ENCODE results near the gene CPNE6. TPM values are rescaled to one million over a fixed set of nuclear protein-coding genes. Genes with fewer than 3 reads are reported as not detected.

Gene CPNE6
- total RNA-seq, 1 experiment from 2014 or later = not detected

DNA sequence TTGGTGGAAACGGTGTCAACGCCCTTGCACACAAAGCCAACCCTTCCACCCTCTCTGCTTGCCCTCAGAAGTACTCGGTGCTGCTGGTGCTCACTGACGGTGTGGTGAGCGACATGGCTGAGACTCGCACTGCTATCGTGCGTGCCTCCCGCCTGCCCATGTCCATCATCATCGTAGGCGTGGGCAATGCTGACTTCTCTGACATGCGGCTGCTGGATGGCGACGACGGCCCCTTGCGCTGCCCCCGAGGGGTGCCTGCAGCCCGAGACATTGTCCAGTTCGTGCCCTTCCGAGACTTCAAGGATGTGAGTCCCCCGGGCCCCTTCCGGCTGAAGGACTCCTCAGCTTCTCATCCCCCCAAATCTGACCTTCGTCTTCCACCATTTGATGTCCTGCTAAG, 5.7 kb downstream of the CPNE6 start:
- no peak for DNase-seq (ENCODE audit: low read depth, low spot score)
- in situ Hi-C loops (cut with HindIII; ENCODE audit: low pct_unique_long_range_greater_than_20kb, low sequenced_read_pairs) = no loop called here

DNA sequence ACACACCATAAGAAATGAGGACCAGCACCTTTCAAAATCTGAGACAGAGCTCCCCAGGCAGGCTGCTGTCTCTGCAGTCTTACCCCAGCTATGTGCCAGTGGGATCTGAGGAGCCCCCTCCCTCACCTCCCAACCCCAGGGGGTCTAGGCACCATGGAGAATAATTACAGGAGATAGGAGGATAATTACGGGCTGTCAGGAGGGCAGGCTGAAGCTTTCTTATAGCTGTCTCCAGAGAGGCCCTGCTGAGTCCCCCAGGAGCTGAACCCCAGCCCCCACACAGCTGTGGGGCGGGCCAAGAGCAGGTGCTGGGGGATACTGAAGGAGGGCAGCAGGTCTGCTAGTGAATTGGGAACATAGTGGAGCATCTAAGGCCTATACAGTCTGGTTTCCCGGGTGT, 6.8 kb downstream of the CPNE6 start:
- in situ Hi-C loops (cut with HindIII; ENCODE audit: low pct_unique_long_range_greater_than_20kb, low sequenced_read_pairs) = no loop called here
- DNase-seq (ENCODE audit: low read depth, low spot score) = no peak

DNA sequence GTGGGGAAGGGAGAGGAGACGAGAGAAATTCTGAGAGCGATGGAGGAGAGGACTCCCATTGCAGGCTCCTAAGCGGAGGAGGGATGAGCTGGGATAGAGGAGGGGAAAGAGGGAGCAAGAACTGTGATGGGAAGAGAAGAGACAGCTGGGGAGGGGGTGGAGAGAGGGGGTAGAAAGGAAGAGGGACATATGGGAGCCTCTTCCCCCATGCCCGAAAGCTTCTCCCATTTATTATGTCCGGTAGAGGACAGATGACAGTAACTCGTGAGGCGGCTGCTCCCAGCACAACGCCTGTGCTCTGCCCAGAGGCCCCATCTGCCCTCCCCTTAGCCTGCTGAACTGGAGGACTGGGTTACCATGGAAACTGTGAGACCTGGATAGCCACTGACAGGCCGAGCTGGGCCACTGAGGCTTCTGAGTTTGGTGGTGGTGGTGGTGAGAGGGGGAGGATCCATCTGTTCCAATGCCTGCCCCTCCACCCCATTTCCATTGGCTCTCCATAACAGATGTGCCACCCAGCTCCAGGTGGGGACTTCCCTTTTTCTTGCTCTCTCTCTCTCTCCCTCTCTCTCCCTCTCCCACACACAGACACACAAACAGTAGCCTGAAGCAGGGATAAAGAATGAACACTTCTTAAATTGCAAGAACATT, 8.3 kb downstream of the CPNE6 start:
- no peak for DNase-seq (ENCODE audit: low read depth, low spot score)
- in situ Hi-C loops (cut with HindIII; ENCODE audit: low pct_unique_long_range_greater_than_20kb, low sequenced_read_pairs) = no loop called here

DNA sequence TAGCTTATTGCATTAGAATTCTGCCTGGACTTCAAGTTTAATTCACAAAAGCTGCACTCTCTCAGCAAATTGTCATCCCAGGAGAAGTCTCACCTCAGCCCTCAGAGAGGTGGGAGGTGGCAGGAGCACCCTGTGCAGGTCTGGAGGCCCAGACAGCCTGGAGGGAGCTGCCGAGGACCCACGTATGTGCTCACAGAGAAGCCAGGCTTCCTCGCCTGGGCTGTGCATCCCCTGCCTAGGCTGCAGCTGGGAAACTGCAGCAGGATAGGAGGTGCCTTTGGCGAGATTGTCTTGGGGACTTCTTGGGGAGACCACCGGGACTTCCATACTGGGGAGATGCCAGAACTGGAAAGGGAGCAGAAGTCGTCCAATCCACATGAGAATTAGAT, 8.8 kb downstream of the CPNE6 start:
- in situ Hi-C loops (cut with HindIII; ENCODE audit: low pct_unique_long_range_greater_than_20kb, low sequenced_read_pairs) = no loop called here
- DNase-seq (ENCODE audit: low read depth, low spot score) = no peak

DNA sequence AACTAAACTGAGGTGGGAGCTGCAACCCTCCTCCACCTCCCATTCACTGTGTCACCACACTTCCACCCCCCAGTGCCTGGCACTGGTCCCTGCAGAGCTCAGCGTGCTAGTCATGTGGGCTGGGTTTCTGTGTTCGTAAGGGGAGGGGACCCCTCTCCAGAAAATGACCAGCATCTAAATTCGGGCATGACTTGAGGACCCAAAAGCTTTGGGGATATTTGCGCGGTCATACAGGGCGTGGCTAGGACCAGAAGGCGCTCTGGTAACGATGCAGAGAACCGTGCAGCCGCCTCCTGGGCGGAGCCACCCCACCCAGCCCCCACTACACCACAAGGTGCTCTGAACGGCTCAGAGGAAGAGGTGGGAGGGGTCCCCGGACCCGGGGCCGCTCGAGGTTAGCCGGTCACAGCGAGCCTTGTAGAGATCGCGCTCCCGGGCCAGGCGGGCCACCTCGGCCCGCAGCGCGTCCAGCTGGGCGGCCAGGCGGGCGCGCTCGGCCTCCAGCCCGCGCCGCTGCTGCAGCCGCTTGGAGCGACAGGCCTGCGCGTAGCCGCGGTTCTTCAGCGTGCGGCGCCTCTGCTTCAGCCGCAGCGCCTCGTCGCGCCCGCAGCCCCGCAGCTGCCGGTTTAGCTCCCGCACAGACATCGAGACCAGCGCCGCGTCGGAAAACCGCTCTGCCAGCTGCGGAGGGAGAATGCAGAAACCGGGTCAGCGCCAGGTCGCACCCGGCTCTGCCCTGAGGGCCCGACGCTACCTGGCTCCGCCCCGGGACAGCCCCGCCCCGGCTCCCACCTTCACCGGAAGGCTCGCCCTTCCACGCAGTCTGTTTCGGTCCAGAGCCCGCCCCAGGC, 9.8 kb downstream of the CPNE6 start:
- DNase-seq (ENCODE audit: low read depth, low spot score) = peak; percentile 38

DNA sequence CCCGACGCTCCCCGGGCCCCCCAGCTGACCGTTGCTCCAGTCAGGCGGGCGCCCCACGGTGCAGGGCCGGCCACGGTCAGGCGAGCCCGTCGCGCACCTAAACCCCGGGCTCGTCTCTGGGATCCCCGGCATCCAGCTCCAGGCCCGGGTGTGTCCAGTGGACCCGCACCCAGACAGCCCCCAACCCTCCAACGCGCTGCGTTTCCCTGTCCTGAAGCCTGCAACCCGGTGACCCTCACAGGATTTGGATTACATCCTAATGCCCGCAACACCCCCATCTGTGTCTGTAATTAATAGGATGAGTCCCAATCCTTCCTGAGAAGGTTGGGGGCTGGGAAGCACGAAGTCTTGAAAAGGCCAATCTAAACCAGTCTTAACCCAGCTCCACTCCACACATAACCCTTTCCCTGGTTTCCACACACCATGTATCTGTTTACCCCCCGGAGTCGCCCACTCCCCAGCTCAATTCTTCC, 10.4 kb downstream of the CPNE6 start:
- DNase-seq (ENCODE audit: low read depth, low spot score) = no peak
- in situ Hi-C loops (cut with HindIII; ENCODE audit: low pct_unique_long_range_greater_than_20kb, low sequenced_read_pairs) = no loop called here

More for the DNA sequence above, 9.8 kb downstream of the CPNE6 start:
- in situ Hi-C loops (cut with HindIII; ENCODE audit: low pct_unique_long_range_greater_than_20kb, low sequenced_read_pairs) = no loop called here

DNA sequence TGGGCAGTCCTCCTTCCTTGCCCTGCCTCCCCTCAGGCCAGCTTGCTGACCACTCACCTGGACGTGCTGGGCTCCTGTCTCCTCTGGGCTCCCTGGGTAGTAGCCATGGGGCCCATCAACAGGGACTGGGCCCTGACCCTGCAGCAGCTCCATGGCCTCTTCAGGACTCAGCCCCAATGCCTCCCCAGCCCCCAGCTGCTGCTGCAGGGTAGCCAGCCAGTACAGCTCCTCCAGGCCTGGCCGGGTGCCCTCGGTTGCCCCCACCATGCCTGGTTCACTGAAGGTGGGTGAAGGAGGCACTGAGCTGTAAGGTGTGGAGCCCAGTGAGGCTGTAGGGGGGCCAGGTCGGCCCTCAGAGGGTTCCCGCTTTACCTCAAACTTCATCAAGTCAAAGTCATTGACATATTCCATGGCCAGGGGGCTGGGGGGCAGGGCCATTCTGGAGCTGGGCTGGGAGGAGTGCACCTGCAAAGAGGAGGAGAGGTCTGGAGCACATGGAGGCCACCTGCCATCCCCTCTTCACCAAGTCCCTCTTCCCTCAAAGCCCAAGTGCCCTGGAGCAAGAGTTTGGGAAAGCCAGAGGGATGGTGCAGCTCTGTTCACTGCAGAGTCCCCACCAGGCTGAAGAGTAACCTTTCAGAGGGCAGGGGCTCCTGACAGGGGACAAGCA, 11.2 kb downstream of the CPNE6 start:
- no peak for DNase-seq (ENCODE audit: low read depth, low spot score)
- in situ Hi-C loops (cut with HindIII; ENCODE audit: low pct_unique_long_range_greater_than_20kb, low sequenced_read_pairs) = no loop called here

DNA sequence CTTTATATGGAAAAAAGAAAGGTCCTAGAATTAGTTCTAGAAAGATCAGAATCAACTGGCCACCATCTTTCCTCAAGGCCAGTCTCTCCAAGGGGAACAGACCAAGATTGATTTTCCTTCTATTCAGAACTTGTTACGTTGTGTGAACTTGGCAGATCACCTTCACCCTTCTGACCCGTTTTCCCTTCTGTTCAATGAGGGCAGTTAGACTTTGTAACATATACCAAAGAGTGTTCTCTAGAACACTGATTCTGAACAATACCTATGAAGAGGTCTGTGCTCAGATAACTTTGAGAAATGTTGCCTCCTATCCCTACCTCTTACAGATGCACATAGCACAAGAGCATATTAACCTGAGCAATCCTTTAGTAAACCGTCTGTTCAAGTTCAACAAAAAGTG, 12.1 kb downstream of the CPNE6 start:
- in situ Hi-C loops (cut with HindIII; ENCODE audit: low pct_unique_long_range_greater_than_20kb, low sequenced_read_pairs) = no loop called here

DNA sequence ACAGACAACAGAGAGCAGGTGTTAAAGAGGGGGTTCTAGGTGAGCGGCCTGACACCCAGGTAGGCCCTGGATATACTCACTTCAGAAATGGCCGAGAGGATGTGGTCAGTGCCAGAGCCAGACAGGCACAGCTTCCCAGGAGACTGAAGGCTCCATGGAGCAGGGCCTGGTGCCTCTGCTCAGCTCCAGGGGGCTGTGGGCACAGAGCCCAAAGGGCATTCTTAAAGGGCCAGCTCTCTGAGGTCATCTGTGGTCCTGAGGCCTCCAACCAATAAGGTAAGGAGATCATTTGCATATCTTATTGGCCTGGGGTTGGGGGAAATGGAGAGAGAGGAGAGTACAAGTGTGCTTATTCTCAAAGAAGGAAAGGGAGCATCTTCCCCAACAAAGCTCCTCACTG, 13.1 kb downstream of the CPNE6 start:
- in situ Hi-C loops (cut with HindIII; ENCODE audit: low pct_unique_long_range_greater_than_20kb, low sequenced_read_pairs) = no loop called here
- DNase-seq (ENCODE audit: low read depth, low spot score) = no peak

More for the DNA sequence above, 12.1 kb downstream of the CPNE6 start:
- DNase-seq (ENCODE audit: low read depth, low spot score) = no peak

DNA sequence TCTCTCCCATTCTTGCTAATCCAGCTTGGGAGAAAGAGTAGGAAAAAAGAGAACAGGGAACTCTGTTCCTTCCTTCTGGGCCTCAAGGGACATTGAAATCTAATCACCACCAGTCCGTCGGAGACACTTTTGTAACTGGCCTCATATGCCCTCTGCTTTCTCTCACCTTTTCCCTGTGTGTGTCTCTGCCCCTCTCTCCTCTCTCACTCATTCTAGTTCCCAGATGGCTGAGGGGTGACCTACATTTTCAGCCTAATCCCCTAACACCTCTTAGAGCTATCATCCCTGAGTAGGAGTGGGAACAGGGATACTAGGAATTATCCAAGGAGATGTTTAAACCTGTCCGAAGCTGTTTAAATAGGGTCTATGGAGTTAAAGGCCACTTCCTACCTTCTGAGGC, 13.9 kb downstream of the CPNE6 start:
- DNase-seq (ENCODE audit: low read depth, low spot score) = no peak
- in situ Hi-C loops (cut with HindIII; ENCODE audit: low pct_unique_long_range_greater_than_20kb, low sequenced_read_pairs) = no loop called here

DNA sequence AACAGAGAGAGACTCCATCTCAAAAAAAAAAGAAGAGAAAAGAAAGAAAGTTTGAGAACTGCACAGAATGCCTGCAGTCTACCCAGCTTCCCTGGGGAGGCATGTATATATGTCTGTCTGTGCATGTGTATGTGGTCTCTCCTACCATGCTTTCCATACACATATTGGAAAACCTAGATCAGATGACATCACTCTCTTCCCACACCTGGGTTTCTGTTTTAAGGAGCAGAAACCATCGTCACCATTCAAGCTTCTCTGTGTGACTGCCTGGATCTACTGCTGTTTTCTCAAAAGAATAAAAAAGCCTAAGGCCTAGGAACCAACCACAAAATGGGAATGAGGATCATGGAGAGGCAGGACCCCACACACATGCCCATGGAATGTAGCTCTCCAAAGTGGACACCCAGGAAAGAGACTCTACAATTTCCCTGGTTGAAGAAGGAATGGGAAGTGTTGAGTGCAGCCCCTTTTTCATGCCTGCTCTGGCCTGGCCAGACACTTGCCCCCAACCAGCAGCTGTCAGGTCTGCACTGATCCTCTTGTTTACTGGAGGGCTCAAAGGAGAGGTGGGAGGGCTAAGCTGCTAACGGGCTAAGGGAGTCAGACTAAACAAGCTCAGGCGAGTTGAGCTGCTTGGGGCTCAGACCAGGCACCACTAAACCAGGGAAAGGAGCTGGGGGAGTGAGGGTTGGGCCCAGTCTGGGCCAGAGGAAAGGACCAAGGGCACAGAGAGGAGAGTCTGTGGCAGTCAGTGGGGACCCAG, 15.0 kb downstream of the CPNE6 start:
- in situ Hi-C loops (cut with HindIII; ENCODE audit: low pct_unique_long_range_greater_than_20kb, low sequenced_read_pairs) = no loop called here
- no peak for DNase-seq (ENCODE audit: low read depth, low spot score)

DNA sequence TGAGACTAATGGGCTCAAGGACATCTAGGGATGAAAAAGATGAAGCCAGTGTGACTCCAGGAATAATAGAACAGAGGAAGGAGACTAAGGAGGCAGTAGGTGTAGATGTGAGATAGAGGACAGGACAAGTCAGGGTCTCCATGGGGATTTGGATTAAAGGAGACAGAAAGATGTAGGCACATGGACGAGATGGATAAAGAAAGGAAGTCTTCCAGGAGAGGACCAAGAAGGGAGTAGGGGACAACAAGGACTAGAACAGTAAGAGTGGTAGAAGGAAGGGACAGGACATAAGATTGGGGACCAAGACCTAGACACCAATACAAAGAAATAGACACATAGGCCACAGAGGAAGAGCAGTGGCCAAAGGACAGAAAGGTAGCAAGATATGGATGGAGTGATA, 15.6 kb downstream of the CPNE6 start:
- in situ Hi-C loops (cut with HindIII; ENCODE audit: low pct_unique_long_range_greater_than_20kb, low sequenced_read_pairs) = no loop called here
- no peak for DNase-seq (ENCODE audit: low read depth, low spot score)

DNA sequence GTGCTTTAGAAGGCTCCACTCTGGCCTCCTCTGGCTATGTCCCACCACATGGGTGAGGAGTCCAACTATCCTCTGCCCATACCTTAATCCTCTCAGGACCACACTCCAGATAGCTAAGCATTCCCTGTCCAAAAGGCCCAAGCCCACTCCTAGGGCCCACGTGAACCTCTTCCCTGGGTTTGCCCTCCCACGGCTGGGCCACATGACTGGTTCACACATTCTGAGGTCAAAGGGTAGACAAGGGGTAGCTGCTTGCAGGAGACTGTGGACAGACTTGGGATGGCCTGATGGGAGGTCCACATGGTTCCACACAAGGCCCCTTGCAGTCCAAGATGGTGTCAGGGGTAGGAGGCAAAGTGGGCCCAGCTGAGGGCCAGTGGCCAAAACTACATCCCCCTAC, 16.7 kb downstream of the CPNE6 start:
- no peak for DNase-seq (ENCODE audit: low read depth, low spot score)
- in situ Hi-C loops (cut with HindIII; ENCODE audit: low pct_unique_long_range_greater_than_20kb, low sequenced_read_pairs) = no loop called here

DNA sequence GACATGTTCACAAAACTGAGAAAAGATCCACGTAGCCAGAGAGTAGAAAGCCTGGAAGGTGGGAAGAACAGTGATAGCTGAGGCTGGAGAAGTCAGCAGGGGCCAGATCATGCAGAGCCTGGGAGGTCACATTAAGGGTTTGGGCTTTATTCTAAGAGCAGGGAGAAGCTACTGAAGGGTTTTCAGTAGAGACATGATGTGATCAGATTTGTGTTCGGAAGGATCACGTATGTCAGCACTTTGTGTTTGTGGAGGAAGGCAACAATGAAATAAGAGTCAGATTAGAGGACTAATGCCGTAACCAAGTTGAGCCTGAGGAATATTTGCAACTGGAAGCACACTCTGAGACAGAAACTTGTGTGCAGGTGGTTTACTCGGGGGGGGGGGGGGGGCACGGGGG, 18.5 kb downstream of the CPNE6 start:
- DNase-seq (ENCODE audit: low read depth, low spot score) = no peak
- in situ Hi-C loops (cut with HindIII; ENCODE audit: low pct_unique_long_range_greater_than_20kb, low sequenced_read_pairs) = no loop called here

DNA sequence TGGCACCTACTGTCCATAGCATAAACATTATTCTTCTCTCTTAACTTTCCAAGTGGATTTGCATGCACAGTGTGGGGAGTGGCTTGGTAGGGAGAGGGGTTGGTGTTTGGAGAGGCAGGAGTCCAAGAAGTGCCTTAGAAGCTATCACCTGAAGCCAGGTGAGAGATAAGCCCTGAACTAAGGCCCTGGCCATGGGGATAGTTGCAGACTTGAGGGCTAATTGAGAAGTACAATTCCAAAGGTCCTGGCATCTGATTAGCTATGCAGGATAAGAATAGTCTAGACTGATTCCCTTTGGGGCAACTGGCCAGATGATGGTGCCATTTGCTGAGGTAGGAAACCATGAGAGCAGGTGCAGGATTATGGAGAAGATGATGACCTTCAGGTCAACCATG, 20.7 kb downstream of the CPNE6 start:
- in situ Hi-C loops (cut with HindIII; ENCODE audit: low pct_unique_long_range_greater_than_20kb, low sequenced_read_pairs) = no loop called here
- DNase-seq (ENCODE audit: low read depth, low spot score) = no peak

DNA sequence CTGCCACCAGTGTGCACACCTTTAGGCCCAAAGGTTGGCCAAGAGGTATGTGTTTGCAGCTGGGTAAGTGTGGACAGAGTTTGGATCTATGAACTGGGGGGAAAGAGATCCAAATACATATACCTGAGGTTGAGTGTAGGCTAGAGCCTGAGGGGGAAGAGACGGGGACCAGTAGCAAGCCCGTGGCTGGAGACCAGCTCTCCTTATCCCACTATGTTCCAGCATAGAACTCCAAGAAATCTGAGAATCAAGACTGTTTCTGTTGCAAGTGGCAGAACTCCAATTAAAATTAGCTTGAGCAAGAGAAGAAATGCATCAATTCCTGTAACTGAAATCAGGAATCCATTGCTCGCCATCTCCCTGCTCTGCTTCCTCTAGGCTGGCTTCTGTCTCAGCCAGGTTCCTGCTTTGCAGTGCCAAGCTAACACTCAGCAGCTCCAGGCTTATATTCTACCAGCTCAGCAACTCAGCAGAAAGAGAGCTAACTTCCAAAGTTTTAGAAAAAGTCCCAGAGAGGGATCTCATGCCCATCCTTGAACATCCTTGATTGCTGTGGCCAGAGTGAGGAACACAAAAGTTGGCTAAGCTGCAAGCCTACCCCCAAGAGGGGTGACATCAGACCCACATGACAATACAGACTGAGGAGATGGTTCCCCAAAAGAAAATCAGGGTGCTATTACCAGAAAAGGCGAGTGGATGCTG, 21.3 kb downstream of the CPNE6 start:
- no peak for DNase-seq (ENCODE audit: low read depth, low spot score)
- in situ Hi-C loops (cut with HindIII; ENCODE audit: low pct_unique_long_range_greater_than_20kb, low sequenced_read_pairs) = no loop called here

DNA sequence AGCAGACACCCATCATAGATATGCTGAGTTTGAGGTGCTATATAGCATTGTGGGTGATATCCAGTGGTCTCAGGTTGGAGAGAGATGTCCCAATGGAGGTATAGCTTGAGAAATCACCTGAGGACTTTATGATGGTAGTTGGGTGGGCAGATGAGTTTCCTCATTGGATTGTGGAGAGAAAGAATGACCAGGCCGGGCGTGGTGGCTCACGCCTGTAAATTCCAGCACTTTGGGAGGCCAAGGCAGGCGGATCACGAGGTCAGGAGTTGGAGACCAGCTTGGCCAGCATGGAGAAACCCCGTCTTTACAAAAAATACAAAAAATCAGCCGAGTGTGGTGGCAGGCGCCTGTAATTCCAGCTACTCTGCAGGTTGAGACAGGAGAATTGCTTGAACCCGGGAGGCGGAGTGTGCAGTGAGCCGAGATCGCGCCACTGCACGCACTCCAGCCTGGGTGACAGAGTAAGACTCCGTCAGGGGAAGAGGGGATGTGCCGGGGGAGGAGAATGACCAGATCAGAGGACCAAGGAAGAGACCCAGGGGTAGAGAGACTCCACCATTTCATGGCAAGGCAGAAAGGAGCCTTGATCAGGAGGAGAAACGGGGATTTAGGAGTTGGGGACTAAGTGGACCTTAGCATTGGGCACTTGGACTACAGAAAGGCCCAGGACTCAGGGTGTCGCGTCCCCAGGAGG, 22.0 kb downstream of the CPNE6 start:
- no peak for DNase-seq (ENCODE audit: low read depth, low spot score)
- in situ Hi-C loops (cut with HindIII; ENCODE audit: low pct_unique_long_range_greater_than_20kb, low sequenced_read_pairs) = no loop called here

All from SK-MEL-5 (cell line).